Measurements from ENCODE around the gene RND2. TPM values are rescaled to one million over a fixed set of nuclear protein-coding genes. Genes with fewer than 3 reads are reported as not detected.
A peak's percentile ranks its signal among the peaks of the same experiment; 100 is the strongest.

Gene RND2
- total and polyA plus RNA-seq, 9 of the 15 experiments (the other 6 are each of a cell fraction or from before 2014, with no cell fraction given) = 0.15 to 1.9 (median 0.98) TPM

DNA sequence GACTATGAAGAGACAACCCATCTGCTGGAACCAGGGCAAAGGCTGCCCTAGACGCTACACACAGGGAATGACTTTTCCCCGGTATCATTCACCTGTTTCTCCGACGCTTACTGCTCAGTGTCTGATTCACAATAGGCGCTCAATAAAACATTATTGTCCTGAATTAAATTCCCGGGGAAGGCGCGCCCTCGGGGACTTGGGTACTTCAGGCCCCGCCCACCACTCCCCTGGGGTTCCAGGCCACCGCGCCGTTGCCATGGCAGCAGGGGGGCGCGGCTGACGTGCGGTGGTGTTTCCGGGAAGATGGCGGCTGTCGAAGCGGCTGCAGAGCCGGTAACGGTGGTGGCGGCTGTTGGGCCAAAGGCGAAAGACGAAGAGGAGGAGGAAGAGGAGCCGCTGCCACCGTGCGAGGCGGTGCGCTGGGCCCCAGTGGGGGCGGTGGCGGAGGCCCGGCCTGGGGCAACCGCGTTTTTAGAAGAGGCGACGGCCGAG is 44.7 kb upstream of the RND2 start, which contains the start of gene RUNDC1 (continued):
- no peak for TF ChIP-seq RNF219 (CRISPR knock-in tag; IDR thresholded peaks at IDR 0.05)
- TF ChIP-seq FOXJ3 (CRISPR knock-in tag; IDR thresholded peaks at IDR 0.05) = no peak
- no peak for TF ChIP-seq RHOXF2B (CRISPR knock-in tag; conservative IDR thresholded peaks at IDR 0.05)
- TF ChIP-seq ZNF589 (CRISPR knock-in tag; IDR thresholded peaks at IDR 0.05; ENCODE audit: low read depth) = no peak
- TF ChIP-seq FOXK1 (CRISPR knock-in tag; IDR thresholded peaks at IDR 0.05; ENCODE audit: borderline replicate concordance) = no peak
- TF ChIP-seq, protein P1, sequence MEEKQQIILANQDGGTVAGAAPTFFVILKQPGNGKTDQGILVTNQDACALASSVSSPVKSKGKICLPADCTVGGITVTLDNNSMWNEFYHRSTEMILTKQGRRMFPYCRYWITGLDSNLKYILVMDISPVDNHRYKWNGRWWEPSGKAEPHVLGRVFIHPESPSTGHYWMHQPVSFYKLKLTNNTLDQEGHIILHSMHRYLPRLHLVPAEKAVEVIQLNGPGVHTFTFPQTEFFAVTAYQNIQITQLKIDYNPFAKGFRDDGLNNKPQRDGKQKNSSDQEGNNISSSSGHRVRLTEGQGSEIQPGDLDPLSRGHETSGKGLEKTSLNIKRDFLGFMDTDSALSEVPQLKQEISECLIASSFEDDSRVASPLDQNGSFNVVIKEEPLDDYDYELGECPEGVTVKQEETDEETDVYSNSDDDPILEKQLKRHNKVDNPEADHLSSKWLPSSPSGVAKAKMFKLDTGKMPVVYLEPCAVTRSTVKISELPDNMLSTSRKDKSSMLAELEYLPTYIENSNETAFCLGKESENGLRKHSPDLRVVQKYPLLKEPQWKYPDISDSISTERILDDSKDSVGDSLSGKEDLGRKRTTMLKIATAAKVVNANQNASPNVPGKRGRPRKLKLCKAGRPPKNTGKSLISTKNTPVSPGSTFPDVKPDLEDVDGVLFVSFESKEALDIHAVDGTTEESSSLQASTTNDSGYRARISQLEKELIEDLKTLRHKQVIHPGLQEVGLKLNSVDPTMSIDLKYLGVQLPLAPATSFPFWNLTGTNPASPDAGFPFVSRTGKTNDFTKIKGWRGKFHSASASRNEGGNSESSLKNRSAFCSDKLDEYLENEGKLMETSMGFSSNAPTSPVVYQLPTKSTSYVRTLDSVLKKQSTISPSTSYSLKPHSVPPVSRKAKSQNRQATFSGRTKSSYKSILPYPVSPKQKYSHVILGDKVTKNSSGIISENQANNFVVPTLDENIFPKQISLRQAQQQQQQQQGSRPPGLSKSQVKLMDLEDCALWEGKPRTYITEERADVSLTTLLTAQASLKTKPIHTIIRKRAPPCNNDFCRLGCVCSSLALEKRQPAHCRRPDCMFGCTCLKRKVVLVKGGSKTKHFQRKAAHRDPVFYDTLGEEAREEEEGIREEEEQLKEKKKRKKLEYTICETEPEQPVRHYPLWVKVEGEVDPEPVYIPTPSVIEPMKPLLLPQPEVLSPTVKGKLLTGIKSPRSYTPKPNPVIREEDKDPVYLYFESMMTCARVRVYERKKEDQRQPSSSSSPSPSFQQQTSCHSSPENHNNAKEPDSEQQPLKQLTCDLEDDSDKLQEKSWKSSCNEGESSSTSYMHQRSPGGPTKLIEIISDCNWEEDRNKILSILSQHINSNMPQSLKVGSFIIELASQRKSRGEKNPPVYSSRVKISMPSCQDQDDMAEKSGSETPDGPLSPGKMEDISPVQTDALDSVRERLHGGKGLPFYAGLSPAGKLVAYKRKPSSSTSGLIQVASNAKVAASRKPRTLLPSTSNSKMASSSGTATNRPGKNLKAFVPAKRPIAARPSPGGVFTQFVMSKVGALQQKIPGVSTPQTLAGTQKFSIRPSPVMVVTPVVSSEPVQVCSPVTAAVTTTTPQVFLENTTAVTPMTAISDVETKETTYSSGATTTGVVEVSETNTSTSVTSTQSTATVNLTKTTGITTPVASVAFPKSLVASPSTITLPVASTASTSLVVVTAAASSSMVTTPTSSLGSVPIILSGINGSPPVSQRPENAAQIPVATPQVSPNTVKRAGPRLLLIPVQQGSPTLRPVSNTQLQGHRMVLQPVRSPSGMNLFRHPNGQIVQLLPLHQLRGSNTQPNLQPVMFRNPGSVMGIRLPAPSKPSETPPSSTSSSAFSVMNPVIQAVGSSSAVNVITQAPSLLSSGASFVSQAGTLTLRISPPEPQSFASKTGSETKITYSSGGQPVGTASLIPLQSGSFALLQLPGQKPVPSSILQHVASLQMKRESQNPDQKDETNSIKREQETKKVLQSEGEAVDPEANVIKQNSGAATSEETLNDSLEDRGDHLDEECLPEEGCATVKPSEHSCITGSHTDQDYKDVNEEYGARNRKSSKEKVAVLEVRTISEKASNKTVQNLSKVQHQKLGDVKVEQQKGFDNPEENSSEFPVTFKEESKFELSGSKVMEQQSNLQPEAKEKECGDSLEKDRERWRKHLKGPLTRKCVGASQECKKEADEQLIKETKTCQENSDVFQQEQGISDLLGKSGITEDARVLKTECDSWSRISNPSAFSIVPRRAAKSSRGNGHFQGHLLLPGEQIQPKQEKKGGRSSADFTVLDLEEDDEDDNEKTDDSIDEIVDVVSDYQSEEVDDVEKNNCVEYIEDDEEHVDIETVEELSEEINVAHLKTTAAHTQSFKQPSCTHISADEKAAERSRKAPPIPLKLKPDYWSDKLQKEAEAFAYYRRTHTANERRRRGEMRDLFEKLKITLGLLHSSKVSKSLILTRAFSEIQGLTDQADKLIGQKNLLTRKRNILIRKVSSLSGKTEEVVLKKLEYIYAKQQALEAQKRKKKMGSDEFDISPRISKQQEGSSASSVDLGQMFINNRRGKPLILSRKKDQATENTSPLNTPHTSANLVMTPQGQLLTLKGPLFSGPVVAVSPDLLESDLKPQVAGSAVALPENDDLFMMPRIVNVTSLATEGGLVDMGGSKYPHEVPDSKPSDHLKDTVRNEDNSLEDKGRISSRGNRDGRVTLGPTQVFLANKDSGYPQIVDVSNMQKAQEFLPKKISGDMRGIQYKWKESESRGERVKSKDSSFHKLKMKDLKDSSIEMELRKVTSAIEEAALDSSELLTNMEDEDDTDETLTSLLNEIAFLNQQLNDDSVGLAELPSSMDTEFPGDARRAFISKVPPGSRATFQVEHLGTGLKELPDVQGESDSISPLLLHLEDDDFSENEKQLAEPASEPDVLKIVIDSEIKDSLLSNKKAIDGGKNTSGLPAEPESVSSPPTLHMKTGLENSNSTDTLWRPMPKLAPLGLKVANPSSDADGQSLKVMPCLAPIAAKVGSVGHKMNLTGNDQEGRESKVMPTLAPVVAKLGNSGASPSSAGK (IDR thresholded peaks at IDR 0.05) = no peak
- no peak for TF ChIP-seq HDAC8 (tag; IDR thresholded peaks at IDR 0.05)
- TF ChIP-seq HOMEZ (CRISPR knock-in tag; IDR thresholded peaks at IDR 0.05) = no peak
- TF ChIP-seq CCNT2 (IDR thresholded peaks at IDR 0.05; ENCODE audit: borderline replicate concordance, extremely low read depth, insufficient read length, low read depth, low read length) = peak; percentile 30
- TF ChIP-seq NEUROD1 (IDR thresholded peaks at IDR 0.05; ENCODE audit: borderline replicate concordance, low read depth, low read length, partially characterized antibody) = peak; percentile 8

All from K562 (cell line).